Thoracic aorta (tissue), 2 donors: ENCODE measurements around the gene DIPK2A. TPM values are rescaled to one million over a fixed set of nuclear protein-coding genes. Genes with fewer than 3 reads are reported as not detected.

Experiments used
- ATAC-seq: fragments of 150-250 bp; one replicate; pipeline ENCODE4 v1.8.0; 2017; ENCODE audit warnings: low read depth; ENCODE audit not compliant: insufficient number of reproducible peaks, low FRiP score
- DNase-seq: peaks from one replicate; pipeline ENCODE4 v3.0.0-alpha.2; 2020; ENCODE audit warnings: low spot score
- H3K27ac ChIP-seq, 2 donors: fragments of 200-600 bp; sonication (generic); 1 replicate in 1 of 2; 2 replicates in 1 of 2; pipeline ENCODE4 v1.5.1; 2016; ENCODE audit warnings: mild to moderate bottlenecking in 2 of 2, moderate library complexity in 2 of 2
- H3K27me3 ChIP-seq: fragments of 200-600 bp; sonication (generic); replicated peaks from 2 replicates; pipeline ENCODE4 v1.6.0; 2016; ENCODE audit warnings: mild to moderate bottlenecking; ENCODE audit not compliant: insufficient read depth
- H3K36me3 ChIP-seq: fragments of 200-600 bp; sonication (generic); one replicate; pipeline ENCODE4 v1.5.1; 2016
- H3K4me1 ChIP-seq, 2 donors: fragments of 200-600 bp; sonication (generic); 1 replicate in 1 of 2; 2 replicates in 1 of 2; pipeline versions ENCODE4 v1.5.1 to v1.6.0; 2016; ENCODE audit warnings: low read depth in 2 of 2, mild to moderate bottlenecking in 1 of 2; ENCODE audit not compliant: control insufficient read depth in 1 of 2
- H3K4me3 ChIP-seq: fragments of 200-600 bp; sonication (generic); 2 replicates; pipeline ENCODE4 v1.5.1; 2016; ENCODE audit warnings: mild to moderate bottlenecking
- H3K9me3 ChIP-seq: fragments of 200-600 bp; sonication (generic); 2 replicates; pipeline ENCODE4 v1.5.1; 2016
- CTCF ChIP-seq: fragments of 200-600 bp; sonication (generic); IDR thresholded peaks from one replicate; pipeline ENCODE4 v1.5.1; 2019; ENCODE audit warnings: antibody characterized with exemption
- total RNA-seq, 2 donors: library from RNA; depleted of rRNA; stranded (reverse); fragments of >200 nt; gene quantifications; one replicate each; pipeline versions ENCODE4 v1.1.0 to v1.2.3, GENCODE V29; 2016

Gene DIPK2A
- total RNA-seq, 2 donors from 2014 or later: 51.1 to 87.1 TPM

DNA sequence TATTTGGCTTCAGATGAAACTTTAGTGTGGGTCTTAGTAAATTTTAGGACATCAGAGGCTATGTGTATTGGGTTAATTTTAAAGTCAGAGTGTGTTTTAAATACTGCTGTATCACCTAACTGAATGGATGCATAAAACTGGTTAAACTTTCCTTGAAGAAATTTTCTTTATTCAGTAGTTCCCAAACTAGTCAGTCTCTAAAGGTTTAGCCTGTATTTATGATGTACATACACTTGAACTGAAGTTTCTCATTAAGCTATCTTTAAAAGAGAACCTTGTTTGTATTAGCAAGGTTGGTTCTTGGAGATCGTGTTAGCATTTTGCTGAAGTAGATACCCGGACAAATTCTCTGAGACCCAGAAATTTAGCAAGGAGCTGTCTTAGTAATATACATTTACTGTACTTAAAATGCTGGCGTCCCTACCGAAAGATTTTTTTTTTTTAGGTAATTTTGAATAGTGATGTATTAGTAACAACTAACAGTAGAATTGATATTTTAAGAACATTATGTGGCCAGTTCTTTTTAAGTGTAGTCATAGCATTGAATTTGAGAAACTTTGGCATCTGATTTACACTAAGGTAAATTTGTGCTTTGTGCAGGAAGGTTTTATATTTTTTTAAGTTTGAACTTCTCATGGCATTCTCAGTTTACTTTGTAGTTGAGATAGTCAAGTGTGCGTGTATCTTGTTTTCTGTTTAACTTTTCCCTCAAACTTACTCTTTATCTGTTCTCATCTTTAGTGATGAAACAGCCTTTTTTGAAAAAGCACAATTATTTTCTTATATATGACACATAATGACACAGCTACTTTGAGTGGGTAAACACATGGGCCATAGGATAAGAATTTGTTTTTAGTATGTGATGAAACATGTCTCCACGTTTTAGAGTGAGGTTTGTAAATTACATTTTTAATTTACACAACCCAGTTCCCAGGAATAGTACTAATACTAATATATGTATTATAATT, 2.9 kb downstream of the DIPK2A start:
- TF ChIP-seq CTCF: no peak
- Histone ChIP-seq H3K27me3 (no peaks in the 10 kb centered on the region), H3K9me3 (no peaks in the 10 kb centered on the region), H3K4me3 (peak overlapping the region; percentile 83), H3K36me3 (no peaks in the 10 kb centered on the region), H3K4me1 (peaks cover 11 to 42% of the 10 kb centered on the region in 2 donors), H3K27ac (peak overlapping the region; percentile 13 to 97)
- DNase-seq (no peak), ATAC-seq (no peak)

DNA sequence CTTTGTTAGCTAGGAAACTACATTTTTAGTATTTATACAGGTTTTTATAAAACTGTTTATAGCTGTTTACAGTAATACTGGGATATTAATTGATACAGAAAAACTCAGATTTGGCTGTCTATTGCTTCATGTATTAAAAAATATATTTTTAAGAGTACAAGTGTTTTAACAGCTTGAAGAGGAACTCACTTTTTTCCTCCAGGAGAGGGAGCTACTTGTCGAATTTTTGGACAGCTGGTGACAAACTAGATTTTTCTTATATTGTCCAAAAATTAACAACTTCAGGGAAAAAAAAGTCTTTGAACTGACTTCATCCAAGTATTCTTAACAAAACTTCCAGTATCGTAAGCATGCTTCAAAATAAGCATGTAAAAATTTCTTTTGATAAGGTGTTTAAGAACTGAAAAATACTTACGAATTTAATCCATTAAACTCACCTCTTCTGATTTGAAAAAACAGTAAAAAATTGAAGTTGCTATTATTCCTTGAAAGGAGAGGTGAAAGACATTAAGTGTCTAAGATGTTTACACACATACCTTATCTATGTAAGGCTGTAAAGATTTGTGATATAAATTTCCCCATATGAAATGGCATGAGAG, 4.0 kb downstream of the DIPK2A start:
- H3K9me3 ChIP-seq: no peaks in the 10 kb centered on the region
- peak; percentile 51 for TF ChIP-seq CTCF
- H3K27ac ChIP-seq: peak overlapping the region; percentile 13 to 97
- H3K36me3 ChIP-seq: no peaks in the 10 kb centered on the region
- DNase-seq (no peak), ATAC-seq (no peak)
- peaks cover 17 to 52% of the 10 kb centered on the region in 2 donors for H3K4me1 ChIP-seq
- H3K27me3 ChIP-seq: no peaks in the 10 kb centered on the region
- peak overlapping the region; percentile 83 for H3K4me3 ChIP-seq

DNA sequence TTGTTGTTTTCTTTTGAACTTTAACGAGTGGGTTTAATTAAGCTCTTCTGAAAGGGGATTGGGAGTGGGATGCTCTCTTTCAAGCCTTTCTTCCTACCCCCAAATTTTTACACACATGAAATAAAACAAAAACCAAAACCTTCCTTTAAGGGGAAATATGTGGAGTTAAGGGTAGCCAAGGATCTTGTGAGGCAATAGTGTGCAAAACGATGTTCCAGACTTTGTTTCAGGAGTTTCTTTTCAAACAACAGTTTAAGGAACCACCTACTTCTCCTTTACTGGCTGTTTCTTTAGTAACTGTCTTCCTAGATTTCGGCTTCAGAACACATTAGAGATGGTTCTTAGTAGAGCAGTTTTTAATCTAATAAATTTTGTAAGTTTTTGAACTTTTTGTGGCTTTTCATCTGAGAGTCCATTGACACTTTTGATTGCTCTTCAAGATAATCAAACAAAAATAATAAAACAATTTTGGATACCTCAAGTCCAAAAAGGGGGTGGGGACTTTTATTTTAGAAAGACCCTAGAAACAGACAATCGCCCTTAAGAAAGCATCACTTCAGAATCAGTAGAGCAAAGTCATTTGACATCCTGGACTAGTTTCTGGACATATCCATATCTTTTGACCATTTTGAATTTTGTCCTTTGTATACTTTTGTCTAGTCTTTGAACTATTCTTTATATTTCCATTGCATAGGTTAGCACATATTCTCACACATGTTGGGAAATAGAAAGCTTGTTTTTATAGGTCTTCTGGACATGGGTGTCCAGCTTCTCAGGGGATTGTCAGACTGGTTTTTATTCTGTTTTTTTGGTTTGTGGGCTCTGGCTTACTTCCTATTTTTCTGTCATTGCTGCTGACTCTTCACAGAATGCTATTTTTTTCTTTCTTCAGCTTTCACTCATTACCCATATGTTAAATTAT, 6.0 kb downstream of the DIPK2A start:
- no peaks in the 10 kb centered on the region for H3K27me3 ChIP-seq
- DNase-seq: no peak
- no peaks in the 10 kb centered on the region for H3K9me3 ChIP-seq
- H3K27ac ChIP-seq: peak overlapping the region; percentile 61 to 97
- no peak for TF ChIP-seq CTCF
- no peak for ATAC-seq
- peaks cover 23 to 52% of the 10 kb centered on the region in 2 donors for H3K4me1 ChIP-seq
- H3K4me3 ChIP-seq: peak overlapping the region; percentile 83
- no peaks in the 10 kb centered on the region for H3K36me3 ChIP-seq

- Histone ChIP-seq H3K36me3 (no peaks in the 10 kb centered on the region), H3K27ac (peak overlapping the region; percentile 61 to 97), H3K27me3 (no peaks in the 10 kb centered on the region), H3K9me3 (no peaks in the 10 kb centered on the region), H3K4me1 (peaks cover 23 to 52% of the 10 kb centered on the region in 2 donors), H3K4me3 (peak overlapping the region; percentile 83)
- ATAC-seq (no peak), DNase-seq (no peak)
- no peak for TF ChIP-seq CTCF
Observed at GRCh38 chr3:143978263-143978631, 6.6 kb downstream of the DIPK2A start.
